Right lobe of liver (tissue), 4 donors: ENCODE results near the gene XIST.

Source experiments
- CTCF ChIP-seq, 4 donors: fragments of 200-600 bp in 3 of 4; fragments of 450-650 bp in 1 of 4; IDR thresholded peaks; one replicate each; pipeline versions ENCODE4 v1.5.1 to v1.8.0; 2016 to 2022; ENCODE audit warnings: antibody characterized with exemption in 4 of 4, mild to moderate bottlenecking in 2 of 4
- POLR2A ChIP-seq: fragments of 450-650 bp; IDR thresholded peaks from one replicate; pipeline ENCODE4 v1.6.1; 2017; ENCODE audit warnings: antibody characterized with exemption, mild to moderate bottlenecking
- donor health status: DM: no; HTN: no; CAD: no.
- donor health status: DM: no; HTN: no; CAD: no.
- donor health status: DM: no; HTN: yes; CAD: no.

- no peak for TF ChIP-seq CTCF (IDR thresholded peaks at IDR 0.05)
- no peak for TF ChIP-seq POLR2A
Measured at GRCh38 chrX:73836956-73837477, 15.5 kb downstream of the XIST start.
